DMS53 treated with DMSO at 0.1 percent for 48 hours (cell line): ENCODE measurements around the gene MGRN1.

Experiments used
- DNase-seq: peaks from one replicate; lab custom pipeline; 2025; ENCODE audit not compliant: unreplicated experiment; lab: John Stamatoyannopoulos, UW

The MGRN1 gene

DNA sequence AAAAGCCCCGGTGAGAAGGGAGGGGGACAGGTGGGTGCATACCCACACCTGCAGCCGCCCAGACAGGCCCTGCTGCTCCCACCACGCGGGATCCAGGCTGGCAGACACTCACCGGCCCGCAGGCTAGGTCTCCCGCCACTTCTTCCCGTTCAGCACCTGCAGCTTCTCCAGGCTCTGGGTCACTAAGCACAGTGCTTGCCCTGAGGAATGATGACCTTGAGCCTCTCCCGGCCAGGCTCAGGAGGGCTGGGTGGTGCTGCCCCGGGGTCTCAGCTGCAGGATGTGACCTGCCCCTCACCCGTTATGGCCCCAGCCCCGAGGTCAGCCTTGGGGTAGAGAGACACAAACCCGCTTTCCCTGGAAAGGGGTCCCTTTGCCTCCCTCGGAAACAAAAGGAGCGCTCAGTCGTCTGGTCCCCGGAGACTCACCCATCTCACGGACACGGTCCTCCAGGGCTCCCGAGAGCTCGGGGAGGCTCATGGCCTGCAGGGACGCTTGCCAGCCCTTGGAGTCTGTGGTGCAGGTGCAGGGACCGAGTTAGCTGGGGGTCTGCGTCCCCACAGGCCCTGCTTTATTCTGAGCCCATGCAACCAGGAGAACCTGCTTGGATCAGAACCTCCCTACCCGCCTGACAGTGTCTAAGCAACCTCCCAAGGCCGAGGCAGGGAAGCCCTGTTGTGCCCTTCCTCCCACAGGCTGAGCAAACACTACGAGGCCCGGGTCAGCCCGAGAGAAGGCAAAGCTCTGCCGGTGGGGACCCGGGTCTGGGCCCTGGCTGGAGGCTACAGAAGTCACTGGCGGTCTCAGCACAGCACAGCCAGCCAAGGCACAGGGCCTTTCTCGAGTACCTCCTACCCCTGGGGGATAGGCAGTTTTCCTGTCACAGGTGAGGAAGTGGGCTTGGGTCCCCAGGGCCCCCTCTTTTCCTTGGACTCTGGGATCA, 72.5 kb downstream of the MGRN1 start:
- no peak for DNase-seq

DNA sequence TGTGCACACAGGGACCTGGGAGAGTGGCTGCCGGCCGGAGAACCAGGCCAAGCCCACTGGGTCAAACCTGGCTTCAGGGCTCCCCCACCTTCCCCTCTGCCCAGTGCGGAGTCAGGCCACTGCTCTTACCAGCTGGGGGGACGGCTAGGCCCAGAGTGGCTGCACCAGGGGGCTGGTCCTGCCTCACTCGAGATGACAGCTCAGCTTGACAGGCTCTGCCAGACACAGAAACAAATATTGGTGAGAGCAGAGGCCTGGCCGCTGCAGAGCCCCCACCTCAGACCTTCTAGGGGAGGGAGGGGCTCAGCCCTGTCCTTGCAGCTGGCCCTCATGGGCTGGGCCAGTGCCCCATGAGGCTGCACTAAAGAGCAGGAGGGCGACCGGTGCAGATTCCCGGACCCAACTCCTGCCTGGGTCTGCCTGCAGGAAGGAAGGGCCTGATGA, 73.2 kb downstream of the MGRN1 start:
- no peak for DNase-seq

DNA sequence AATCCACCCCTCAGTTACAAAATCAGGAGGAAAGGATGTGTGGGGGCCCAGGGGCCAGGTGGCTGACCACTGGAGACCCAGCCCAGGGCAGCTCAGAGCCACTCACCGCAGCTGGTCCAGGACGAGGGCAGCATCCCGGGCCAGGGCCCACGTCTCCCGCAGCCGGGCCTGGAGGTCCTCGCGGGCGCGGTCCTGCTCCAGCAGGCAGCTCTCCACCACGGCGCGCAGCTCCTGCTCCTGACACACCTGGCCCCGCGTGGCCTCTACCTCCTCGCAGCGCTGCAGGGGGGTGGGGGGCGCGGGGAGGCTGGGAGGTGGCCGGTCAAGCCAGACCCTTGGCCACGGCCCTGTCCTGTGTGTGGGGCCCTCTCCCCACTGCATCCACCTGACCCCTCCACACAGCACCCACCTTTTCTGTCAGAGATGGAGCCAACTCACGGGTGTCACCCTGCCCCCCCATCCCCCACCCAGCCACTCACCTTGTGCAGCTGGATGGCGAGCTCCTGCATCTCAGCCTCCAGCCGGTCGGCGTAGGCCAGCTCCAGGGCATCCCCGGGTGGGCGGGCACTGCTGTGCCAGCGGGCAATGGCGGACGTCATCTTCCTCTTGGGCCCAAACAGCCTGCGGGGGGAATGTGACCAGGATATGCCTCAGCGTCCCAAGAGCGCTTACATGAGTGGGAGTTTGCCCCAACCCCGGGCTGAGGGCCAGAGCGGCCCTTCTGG, 73.9 kb downstream of the MGRN1 start:
- DNase-seq = no peak

DNA sequence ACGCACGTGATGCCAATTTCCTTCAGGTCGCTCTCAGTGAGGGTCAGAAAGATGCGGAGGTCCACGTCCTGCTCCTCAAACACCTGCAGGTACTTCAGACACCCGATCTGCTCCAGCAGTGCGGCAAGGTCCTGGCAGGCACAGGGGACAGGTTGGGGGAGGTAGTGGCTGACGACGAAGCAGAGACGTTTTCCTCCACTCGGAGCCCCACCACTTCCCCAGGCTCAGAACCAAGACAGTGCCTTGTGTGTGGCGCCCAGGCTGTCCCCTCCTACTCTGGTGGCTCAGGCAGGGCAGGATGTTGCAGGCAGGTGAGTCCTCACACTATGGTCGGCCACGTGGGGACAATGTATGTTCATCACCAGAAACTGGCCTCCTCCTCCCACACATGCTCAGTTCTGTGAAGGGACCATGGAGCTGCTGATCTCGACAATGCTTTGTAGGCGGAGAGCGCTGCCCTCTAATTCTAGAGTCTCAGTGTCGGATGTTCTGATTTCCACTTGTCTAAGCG, 74.5 kb downstream of the MGRN1 start:
- DNase-seq = no peak

DNA sequence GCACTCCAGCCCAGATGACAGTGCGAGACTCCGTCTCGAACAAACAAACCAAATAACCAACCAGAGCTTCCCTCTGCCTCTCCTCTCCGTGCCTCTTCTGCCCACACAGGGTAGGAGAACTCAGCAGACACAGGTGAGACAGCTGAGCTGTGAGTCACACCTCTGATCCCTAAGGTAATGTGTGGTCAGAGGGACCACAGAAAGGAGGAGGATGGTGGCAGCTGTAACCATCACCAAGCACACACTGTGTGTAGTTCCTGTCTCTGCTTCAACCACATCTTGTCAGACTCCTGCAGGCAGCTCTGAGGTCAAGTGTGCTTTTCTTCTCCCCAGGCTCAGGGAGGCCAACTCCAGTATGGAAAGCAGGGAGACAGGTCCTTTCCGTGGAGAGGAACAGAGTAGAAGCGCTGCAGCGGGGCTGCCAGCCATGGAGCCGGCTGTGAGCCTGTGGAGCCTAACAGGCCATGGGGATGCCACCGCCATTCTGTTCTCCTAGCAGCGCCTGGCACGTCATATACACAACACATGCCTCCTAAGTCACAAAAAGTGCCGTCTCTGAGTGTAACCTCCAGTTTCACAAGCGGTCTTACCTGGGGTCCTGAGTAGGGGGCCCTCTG, 75.9 kb downstream of the MGRN1 start:
- no peak for DNase-seq

DNA sequence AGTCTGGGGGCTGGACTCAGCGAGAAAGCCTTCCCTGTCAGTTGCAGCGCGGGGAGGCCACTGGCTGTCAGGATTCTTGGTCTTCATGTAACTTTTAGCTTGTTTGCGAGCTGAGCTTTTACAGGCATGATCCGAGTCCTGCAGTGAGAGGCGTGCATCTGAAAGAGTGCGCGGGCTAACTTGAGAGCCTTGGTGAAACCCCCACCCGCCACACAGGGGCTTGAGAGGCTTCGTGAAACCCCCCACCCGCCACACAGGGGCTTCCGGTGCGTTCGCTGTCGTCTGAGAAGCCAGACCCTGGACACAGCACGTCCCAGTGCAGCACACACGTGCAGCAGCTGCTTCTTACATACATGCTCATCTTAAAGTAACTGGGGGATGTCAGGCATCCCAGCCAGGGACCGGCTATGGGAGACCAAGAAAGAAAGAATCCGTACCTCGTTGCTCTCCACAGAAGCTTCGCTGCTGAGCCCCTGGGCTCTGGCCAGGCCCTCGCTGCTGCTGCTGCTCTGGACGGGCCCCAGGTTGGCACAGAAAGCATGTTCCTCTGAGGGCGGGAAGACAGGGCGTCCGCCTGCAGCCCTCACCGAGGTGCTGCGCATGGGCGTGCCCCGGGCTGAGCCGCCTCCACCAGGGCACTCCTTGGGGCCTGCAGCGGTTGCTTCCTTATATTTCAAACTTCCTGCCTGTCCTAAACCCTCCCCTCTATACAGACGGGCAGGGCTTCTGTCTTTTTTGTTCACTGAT, 76.5 kb downstream of the MGRN1 start:
- no peak for DNase-seq

DNA sequence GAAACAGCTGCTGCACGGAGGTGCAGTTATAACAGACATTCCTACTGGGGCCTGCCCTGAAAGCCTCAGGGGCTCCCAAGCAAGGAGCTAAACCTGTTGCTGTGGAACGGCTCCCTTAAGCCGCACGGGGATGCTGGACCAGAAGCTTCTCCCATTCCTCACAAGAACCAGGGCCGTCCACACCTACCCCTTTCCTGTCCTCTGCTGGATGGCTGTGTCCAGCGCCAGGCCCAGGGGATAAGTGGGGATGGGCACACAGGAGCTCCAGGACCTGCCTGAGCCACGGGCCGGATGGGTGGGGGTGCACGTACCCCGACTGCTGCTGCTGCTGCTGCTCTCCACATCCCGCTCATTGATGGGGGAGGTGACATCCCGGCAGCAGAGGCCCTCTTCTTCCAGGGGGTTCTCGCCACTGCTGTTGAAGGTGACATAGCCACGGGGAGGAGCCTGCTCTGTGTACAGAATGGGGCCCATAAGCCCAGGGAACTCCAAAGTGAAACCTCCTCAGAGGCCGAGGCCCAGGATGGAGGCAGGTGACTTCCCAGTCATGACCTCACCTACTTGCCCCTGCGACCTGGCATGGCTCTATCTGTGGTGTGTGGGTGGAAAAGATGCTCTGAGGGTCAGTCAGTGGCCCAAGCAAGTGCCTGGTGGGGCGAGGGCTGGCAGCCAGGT, 77.3 kb downstream of the MGRN1 start:
- DNase-seq = no peak

DNA sequence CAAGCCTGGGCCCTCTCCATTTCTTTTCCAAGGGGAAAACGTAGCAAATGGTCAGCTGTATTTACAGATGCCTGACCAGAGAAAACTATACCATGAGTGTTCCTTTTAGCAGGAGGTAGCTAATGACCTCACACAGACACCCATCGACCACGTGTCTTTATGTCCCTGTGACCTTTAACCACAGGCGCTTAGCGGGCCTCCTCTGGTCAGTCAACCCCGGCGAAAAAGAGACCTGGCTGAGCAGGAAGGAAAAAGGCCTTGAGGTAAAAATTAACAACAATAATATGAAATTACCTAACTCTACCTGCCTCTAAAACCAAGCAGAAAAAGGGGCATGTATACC, 77.8 kb downstream of the MGRN1 start:
- no peak for DNase-seq

DNA sequence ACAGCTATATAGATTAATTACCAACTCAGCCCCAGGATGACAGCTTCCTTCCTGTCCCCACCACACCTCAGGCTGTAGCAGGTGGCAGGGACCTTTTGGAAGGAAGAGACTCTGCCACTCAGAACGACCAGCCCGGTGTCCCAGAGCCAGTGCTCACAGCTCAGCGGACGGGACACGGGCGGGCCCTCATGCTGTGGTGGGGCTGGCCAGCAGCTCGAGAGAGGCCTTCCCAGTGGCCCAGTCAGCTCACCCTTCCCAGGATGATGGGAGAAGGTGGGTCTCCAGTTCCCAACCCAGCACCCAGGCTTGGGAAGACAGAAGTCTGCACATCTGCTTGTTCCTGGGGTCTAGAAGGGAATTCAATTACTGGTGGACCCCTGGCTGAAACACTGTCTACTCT, 79.3 kb downstream of the MGRN1 start:
- DNase-seq = no peak

DNA sequence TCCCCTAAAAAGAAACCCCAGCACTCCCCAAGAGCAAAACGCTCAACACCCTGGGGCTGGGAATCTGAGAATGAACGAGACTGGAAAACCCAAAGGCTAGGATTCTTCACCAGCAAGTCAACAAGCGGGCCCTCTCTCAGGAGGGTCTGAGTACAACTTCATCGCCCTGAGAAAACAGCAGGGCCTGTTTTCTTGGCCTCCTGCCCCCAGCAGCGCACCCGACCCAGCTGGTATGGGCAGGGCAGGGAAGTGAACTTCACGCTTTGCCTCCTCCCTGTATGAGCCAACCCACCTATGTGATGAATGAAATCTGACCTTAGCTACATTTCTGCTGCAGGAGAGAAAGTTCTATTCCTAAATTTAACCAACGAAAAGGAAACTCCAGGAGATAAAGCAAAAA, 79.9 kb downstream of the MGRN1 start:
- DNase-seq = no peak

DNA sequence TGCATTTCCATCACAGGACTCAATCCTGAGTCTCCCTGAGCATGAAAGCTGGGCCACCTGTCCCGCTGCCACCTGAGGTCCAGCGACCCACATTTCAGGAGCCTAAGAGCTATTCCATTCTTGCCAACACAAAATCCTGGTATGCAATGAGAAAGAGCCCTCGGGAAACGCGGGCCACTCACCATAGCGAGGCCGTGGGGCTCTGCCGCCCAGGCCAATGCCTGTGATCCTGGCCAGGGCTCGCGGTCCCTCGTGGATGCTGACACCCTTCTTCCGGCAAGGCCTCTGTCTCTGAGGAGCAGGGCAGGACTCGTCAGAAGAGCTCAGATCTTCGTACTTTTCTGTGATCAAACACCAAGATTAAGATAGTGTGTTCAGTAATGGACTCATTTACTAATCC, 80.3 kb downstream of the MGRN1 start:
- no peak for DNase-seq

DNA sequence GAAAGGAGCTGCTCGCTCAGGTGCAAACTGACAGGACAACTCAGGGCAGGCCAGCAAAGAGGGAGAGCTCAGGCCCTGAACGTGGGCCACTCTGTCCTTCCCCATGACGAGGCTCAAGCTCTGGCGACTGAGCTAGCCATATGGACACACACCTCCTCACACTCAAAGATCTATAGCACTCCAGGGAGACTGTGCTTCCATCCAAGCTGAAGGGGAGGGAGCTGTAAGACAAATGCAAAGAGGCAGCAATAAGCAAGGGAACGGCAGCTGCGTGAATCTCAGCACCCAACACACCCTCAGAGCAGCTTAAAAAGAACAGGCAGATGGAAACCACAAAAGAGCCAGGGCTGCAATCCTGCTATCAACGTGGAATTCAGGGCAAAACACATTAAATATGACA, 82.2 kb downstream of the MGRN1 start:
- DNase-seq = no peak

DNA sequence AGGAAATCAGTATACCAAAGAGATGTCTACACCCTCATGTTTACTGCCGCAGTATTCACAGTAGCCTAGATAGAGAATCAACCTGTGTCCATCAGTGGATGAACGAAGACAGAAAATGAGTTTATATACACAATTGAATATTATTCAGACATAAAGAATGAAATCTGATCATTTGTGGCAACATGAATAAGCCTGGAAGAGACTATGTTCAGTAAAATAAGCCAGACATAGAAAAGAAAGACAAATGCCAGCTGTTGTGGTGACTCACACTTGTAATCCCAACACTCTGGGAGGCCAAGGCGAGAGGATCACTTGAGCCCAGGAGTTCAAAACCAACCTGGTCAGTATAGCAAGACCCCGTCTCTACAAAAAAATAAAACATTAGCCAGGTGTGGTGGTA, 84.9 kb downstream of the MGRN1 start:
- no peak for DNase-seq

DNA sequence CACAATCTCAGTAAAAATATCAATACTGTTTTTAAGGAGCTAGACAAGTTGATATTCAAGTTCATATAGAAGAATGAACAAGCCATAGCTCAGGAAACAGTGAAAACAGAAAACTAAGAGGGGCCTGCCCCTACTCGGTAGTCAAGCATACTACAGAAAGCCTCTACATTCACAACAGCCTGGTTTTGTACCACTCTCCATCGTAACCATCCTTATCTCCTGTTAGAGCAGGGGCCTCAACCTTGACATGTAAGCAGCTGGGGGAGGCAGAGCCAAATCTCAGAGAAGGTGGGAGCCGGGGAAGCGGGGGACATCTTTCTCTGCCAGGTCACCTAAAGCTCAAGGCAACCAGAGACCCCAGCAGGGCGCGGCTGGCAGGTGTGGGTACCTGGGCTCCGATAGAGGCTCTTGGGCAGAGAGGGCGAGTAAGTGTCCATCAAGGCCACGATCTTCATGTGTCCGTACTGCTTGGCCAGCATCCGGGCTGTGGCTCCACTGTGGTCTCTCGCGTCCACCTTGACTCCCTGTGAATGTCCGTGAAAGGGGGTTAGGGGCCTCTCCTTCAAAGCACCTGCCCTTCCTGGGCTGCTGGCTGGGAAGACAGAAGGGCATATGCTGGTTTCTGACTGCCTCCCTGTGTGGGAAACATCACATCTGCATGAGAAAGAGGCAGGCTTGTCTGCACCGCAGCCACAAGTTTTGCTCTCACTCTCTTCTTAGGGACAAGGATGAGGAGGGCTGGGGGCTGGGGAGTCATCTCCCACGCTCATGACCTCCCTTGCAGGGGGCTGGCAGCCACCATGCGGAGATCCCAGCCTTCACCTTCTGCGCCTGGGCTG, 89.3 kb downstream of the MGRN1 start:
- no peak for DNase-seq

DNA sequence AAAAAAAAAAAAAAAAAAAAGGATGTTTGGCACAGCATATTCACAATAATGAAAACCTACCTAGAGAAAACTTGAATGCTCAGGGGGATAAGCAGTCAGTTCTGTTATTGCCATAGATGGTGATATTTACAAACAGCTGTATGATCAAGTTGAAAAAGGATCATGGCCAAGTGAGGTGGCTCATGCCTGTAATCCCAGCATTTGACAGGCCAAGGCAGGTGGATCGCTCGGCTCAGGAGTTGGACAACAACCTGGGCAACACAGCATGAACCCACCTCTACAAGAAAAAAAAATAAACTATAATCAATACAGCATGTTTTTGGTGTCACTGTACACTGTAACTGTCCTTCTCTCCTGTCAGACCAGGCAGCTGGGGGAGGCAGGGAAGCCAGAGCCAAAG, 90.4 kb downstream of the MGRN1 start:
- no peak for DNase-seq

DNA sequence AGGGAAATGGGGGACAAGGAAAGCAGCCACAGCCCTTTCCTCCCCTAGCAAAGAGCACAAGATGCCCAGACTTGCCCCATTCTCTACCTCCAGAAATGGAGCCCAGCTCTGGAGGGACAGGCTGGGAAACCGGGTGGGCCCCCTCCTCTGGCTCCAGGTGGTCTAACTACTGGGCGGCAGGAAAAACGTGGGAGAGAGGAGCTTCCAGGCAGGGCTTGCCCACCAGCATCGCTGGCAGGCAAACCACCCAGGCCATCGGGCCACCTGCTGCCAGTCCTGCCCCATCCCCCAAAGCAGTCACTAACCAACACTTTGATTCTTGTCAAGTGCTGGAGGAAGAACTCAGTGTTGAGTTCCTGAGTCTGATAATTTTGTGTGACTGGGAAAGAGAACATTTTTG, 93.8 kb downstream of the MGRN1 start:
- DNase-seq = no peak

DNA sequence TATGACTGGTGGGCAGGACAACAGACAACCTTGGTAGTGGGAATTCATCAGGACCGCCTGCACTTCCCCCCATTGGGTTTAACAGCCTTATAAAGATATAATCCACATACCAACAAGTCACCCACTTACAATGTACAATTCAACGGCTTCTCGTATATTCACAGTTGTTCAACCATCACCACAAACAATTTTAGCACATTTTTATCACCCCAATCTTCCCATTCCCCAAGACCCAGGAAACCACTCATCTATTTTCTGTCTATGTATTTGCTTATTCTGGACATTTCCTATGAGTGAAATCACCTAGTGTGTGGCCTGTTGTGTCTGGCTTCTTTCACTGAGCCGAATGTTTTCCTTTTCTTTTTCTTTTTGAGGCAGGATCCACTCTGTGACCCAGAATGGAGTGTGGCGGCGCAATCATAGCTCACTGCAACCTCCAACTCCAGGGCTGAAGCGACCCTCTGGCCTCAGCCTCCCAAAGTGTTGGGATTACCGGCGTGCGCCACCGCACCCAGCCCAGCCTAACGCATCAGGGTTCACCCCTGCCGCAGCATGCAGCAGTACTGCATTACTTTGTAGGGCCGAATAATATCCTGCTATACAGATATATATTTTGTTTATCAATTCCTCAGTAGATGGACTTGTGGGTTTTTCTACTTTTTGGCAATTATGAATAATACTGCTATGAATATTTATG, 98.6 kb downstream of the MGRN1 start:
- no peak for DNase-seq

DNA sequence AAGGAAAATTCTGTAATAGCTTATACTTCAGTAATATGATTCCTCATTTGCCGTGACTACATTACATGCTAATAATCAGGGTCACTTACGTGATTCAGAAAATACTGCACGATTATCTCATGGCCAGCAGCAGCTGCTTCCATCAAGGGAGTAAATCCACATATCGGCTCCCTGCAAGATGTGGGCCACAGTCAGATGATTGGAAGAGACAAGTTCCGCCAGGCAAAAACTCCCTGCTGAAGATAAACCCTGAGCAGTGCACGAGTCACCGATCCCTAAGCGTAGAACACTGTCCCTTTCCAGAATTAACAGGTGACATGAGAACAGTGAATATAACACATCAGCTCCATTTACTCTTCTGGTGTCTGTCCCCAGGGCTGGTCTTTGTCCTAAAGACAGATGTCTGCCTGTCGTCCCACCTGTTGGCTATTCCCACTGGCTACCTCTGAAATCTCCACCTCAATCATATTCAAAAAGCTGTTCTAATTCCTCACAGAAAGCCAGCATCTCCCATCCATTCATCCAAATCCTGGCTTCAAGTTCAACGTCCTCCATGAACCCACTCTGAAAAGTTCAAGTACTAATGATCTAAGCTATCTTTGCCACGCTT, 100.1 kb downstream of the MGRN1 start:
- DNase-seq = no peak

DNA sequence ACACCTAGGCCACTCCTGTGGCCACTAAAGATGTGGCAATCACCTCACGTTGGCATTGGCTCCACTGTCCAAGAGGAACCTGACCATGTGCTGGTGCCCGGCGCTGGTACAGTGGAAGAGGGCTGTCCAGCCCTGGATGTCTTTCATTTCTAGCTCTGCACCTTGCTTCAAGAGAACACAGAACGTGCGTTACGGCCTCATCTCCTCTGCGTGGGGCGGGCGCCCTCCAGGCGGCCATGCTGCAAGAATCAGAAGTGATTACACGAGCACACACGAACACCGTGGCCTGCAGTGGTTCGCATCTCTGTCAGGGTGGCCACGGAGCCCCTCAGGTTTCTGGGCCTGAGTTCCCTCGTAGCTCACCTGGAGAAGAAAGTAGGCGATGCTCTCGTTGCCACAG, 102.0 kb downstream of the MGRN1 start:
- DNase-seq = no peak
